A673 (cell line): ENCODE measurements around the gene CRPPA.

Experiments used
- CTCF ChIP-seq: fragments of 300-800, 200-600 bp; sonication (generic); conservative IDR thresholded peaks from 2 replicates; pipeline ENCODE4 v1.5.1; 2017; ENCODE audit warnings: low read depth, mild to moderate bottlenecking, antibody characterized with exemption, low read length, moderate library complexity, mixed read lengths
- EZH2 ChIP-seq: fragments of 200-600 bp; sonication (generic); IDR thresholded peaks from 2 replicates; pipeline ENCODE4 v1.6.1; 2017; ENCODE audit warnings: borderline replicate concordance, low read depth, mild to moderate bottlenecking, mixed read lengths, antibody characterized with exemption, low read length; ENCODE audit not compliant: poor library complexity, severe bottlenecking

- TF ChIP-seq CTCF: no peak
- no peak for TF ChIP-seq EZH2
Observed at GRCh38 chr7:16402091-16402490, 19.2 kb downstream of the CRPPA start.
